Body of pancreas (tissue), 4 donors: ENCODE results near the gene TAS2R30.

ENCODE experiments used
- POLR2A ChIP-seq, 3 donors: fragments of 450-650 bp; IDR thresholded peaks; one replicate each; pipeline ENCODE4 v1.6.1; 2016; ENCODE audit warnings: antibody characterized with exemption in 3 of 3, mild to moderate bottlenecking in 2 of 3
- TF ChIP-seq, protein P1 (sequence below), 7 experiments: fragments of 450-650 bp in 4 of 7; fragments of 200-600 bp in 3 of 7; sonication (generic) in 3 of 7; IDR thresholded peaks; one replicate each; pipeline ENCODE4 v1.5.1; 2016 to 2019; ENCODE audit warnings: antibody characterized with exemption in 7 of 7

DNA sequence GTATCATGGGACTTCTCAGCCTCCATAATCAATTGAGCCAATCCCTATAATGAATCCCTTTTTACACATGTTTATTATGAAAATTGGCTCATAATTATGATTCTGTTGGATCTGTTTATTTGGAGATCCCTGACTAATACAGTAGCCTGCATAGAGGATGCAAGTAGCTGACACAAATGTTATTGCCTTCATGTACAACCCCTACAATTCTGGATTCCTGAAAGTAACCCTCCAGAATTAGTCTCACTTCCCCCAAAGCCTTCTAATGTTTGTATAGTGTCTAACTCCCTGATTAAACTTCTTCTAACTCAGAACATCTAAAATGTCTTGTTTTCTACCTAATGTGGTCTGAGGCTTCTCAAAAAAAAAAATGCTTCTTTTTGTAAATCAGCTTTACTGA, 29.9 kb upstream of the TAS2R30 start:
- TF ChIP-seq, protein P1, sequence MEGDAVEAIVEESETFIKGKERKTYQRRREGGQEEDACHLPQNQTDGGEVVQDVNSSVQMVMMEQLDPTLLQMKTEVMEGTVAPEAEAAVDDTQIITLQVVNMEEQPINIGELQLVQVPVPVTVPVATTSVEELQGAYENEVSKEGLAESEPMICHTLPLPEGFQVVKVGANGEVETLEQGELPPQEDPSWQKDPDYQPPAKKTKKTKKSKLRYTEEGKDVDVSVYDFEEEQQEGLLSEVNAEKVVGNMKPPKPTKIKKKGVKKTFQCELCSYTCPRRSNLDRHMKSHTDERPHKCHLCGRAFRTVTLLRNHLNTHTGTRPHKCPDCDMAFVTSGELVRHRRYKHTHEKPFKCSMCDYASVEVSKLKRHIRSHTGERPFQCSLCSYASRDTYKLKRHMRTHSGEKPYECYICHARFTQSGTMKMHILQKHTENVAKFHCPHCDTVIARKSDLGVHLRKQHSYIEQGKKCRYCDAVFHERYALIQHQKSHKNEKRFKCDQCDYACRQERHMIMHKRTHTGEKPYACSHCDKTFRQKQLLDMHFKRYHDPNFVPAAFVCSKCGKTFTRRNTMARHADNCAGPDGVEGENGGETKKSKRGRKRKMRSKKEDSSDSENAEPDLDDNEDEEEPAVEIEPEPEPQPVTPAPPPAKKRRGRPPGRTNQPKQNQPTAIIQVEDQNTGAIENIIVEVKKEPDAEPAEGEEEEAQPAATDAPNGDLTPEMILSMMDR (IDR thresholded peaks at IDR 0.05) = no peak
- no peak for TF ChIP-seq POLR2A (IDR thresholded peaks at IDR 0.05)
